Epithelial cell of esophagus (primary cell): Measurements from ENCODE around the gene TFR2.

Experiments
- DNase-seq: peaks from one replicate; pipeline ENCODE4 v3.0.0; 2010; ENCODE audit warnings: low read depth
- H3K4me3 ChIP-seq: 2 replicates; pipeline ENCODE4 v1.5.1; 2011; ENCODE audit warnings: mild to moderate bottlenecking, low read length, control low read depth
- CTCF ChIP-seq: IDR thresholded peaks from 2 replicates; pipeline ENCODE4 v1.5.1; 2011; ENCODE audit warnings: low read depth, mild to moderate bottlenecking, low read length, control low read depth, inconsistent platforms; ENCODE audit not compliant: insufficient read depth; ENCODE audit errors: missing control alignments

The TFR2 gene

GRCh38 chr7:100613412-100614175 lies 27.8 kb downstream of the TFR2 start:
- DNase-seq = no peak
- H3K4me3 ChIP-seq = peak overlapping the region; percentile 77
- no peak for TF ChIP-seq CTCF

- peak; percentile 27 for DNase-seq
- peak; percentile 1 for TF ChIP-seq CTCF
- peak overlapping the region; percentile 77 for H3K4me3 ChIP-seq
Observed at GRCh38 chr7:100612730-100613390, 28.5 kb downstream of the TFR2 start.

- peak within 1 kb of the TSS; percentile 77 for H3K4me3 ChIP-seq
- TF ChIP-seq CTCF = no peak
- peak; percentile 100 for DNase-seq
Observed at GRCh38 chr7:100611983-100612729, 29.2 kb downstream of the TFR2 start, which contains the start of gene MOSPD3. Gene MOSPD3, plus strand, starts transcription at chr7:100612540. Its CDS starts 252 bp downstream, at chr7:100612792.

- DNase-seq = no peak
- no peak overlapping the region for H3K4me3 ChIP-seq
- no peak for TF ChIP-seq CTCF
Observed at GRCh38 chr7:100609958-100610357, 31.4 kb downstream of the TFR2 start.

- no peak overlapping the region for H3K4me3 ChIP-seq
- TF ChIP-seq CTCF = no peak
- DNase-seq = no peak
Observed at GRCh38 chr7:100607111-100607510, 34.2 kb downstream of the TFR2 start.

- no peak overlapping the region for H3K4me3 ChIP-seq
- no peak for DNase-seq
- no peak for TF ChIP-seq CTCF
Observed at GRCh38 chr7:100606313-100606712, 35.0 kb downstream of the TFR2 start.
